BLaER1 treated with 17β-estradiol and CSF1 and Interleukin-3, amounts not matched to agents 10 nM and 100 nM (cell line): ENCODE data around the gene FAU.
"Not testable (repeated sequence)": the region's sequence is repeated elsewhere in the genome, so short reads cannot be mapped to it uniquely, and the experiment has no call there.

Experiments
- H3K27ac ChIP-seq, 11 experiments: shearing (Covaris generic); formaldehyde crosslinking; 2 replicates each; pipeline ENCODE4 v1.8.1; 2022
- H3K27me3 ChIP-seq, 11 experiments: shearing (Covaris generic); formaldehyde crosslinking; 2 replicates each; pipeline ENCODE4 v1.8.1; 2022
- H3K36me3 ChIP-seq, 11 experiments: shearing (Covaris generic); formaldehyde crosslinking; 2 replicates each; pipeline ENCODE4 v1.8.1; 2022
- H3K4me1 ChIP-seq, 10 experiments: shearing (Covaris generic); formaldehyde crosslinking; 2 replicates each; pipeline ENCODE4 v1.8.1; 2022
- H3K4me2 ChIP-seq, 11 experiments: shearing (Covaris generic); formaldehyde crosslinking; 2 replicates each; pipeline ENCODE4 v1.8.1; 2022
- H3K4me3 ChIP-seq, 10 experiments: shearing (Covaris generic); formaldehyde crosslinking; 2 replicates each; pipeline ENCODE4 v1.8.1; 2022
- H3K9ac ChIP-seq, 11 experiments: shearing (Covaris generic); formaldehyde crosslinking; 2 replicates each; pipeline ENCODE4 v1.8.1; 2022
- H3K9me3 ChIP-seq, 11 experiments: shearing (Covaris generic); formaldehyde crosslinking; replicated peaks in 1 of 11; 2 replicates each; pipeline ENCODE4 v1.8.1; 2022
- H4K20me1 ChIP-seq, 11 experiments: shearing (Covaris generic); formaldehyde crosslinking; 2 replicates each; pipeline ENCODE4 v1.8.1; 2022
- Cebpa-rat ChIP-seq, 11 experiments: shearing (Covaris generic); IDR thresholded peaks; 2 replicates each; pipeline ENCODE4 v1.8.1; 2022

Gene FAU

DNA sequence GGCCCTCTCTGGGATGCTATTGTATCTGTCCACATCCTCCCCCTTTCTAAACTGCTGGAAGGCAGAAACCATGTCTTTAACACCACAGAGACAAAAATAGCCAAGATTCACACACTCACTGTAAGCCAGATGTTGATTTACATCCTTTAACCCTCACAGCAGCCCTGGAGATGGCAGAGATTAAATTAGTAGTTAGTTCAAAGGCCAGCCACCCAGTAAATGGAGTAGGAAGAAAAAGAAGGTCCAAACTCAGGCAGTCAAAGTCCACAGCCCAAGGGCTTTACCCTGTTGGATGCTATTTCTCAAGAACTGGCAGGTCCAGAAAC lies 2.3 kb downstream of the FAU start:
- peak overlapping the region in 4 of 11 experiments; percentile 15 to 96 (median 92); a peak in 4 of 22 replicates for H3K27ac ChIP-seq

GRCh38 chr11:65118891-65119669 lies 2.9 kb downstream of the FAU start:
- H3K36me3 ChIP-seq: peaks cover 34 to 61% (median 51%) of the 10 kb centered on the region in 11 experiments
- peaks cover 55 to 81% (median 66%) of the 10 kb centered on the region in 10 experiments for H3K4me1 ChIP-seq
- H3K9me3 ChIP-seq, H3K27me3 ChIP-seq, H3K4me3 ChIP-seq: not testable (repeated sequence)
- H3K27ac ChIP-seq: peak overlapping the region in 2 of 11 experiments; percentile 93 to 96; a peak in 3 of 22 replicates
- peaks cover 0 to 65% (median 38%) of the 10 kb centered on the region in 11 experiments; a peak in 16 of 22 replicates for H4K20me1 ChIP-seq
- H3K9ac ChIP-seq: peak overlapping the region; percentile 91 to 99 (median 94); a peak in 18 of 22 replicates
- 0 out of 22 replicates have a peak, but pooled peaks of 3 of the 11 experiments have one; percentile 9 to 23 (median 20) for TF ChIP-seq Cebpa-rat (IDR thresholded peaks at IDR 0.05)
- peak overlapping the region in 10 of 11 experiments; percentile 7 to 97 (median 94); a peak in 16 of 22 replicates for H3K4me2 ChIP-seq

More for the DNA sequence above, 2.3 kb downstream of the FAU start:
- Histone ChIP-seq H3K9me3 (no peaks in the 10 kb centered on the region), H4K20me1 (peaks cover 0 to 64% (median 38%) of the 10 kb centered on the region in 11 experiments; a peak in 16 of 22 replicates), H3K4me1 (peaks cover 53 to 81% (median 65%) of the 10 kb centered on the region in 10 experiments), H3K9ac (peak overlapping the region; percentile 91 to 99 (median 94); a peak in 21 of 22 replicates), H3K27me3 (no peaks in the 10 kb centered on the region), H3K4me3 (0 out of 20 replicates have a peak overlapping the region, but pooled peaks of 2 of the 10 experiments have one; percentile 86 to 94), H3K36me3 (peaks cover 39 to 66% (median 57%) of the 10 kb centered on the region in 11 experiments), H3K4me2 (peak overlapping the region; percentile 7 to 97 (median 95); a peak in 21 of 22 replicates)
- TF ChIP-seq Cebpa-rat (IDR thresholded peaks at IDR 0.05): no peak

- H3K4me3 ChIP-seq: no peak overlapping the region
- peak overlapping the region in 4 of 11 experiments; percentile 16 to 95 (median 60); a peak in 4 of 22 replicates for H3K4me2 ChIP-seq
These were observed 3.7 kb downstream of the FAU start for GRCh38 chr11:65118097-65118837.

GRCh38 chr11:65117206-65118096 lies 4.5 kb downstream of the FAU start, which contains the start of gene ZNHIT2:
Gene ZNHIT2, minus strand, starts transcription at chr11:65117701. Its CDS starts 48 bp downstream, at chr11:65117653.
- Histone ChIP-seq H3K36me3 (peaks cover 34 to 57% (median 49%) of the 10 kb centered on the region in 11 experiments), H3K9ac (peak within 1 kb of the TSS; percentile 88 to 99 (median 93)), H3K4me2 (peak within 1 kb of the TSS; percentile 91 to 100 (median 98)), H3K4me1 (peaks cover 54 to 81% (median 67%) of the 10 kb centered on the region in 10 experiments), H3K4me3 (peak within 1 kb of the TSS; percentile 73 to 94 (median 87)), H4K20me1 (peaks cover 0 to 65% (median 38%) of the 10 kb centered on the region in 11 experiments; a peak in 16 of 22 replicates), H3K27me3 (no peaks in the 10 kb centered on the region), H3K27ac (peak within 1 kb of the TSS; percentile 74 to 90 (median 87)), H3K9me3 (no peaks in the 10 kb centered on the region)
- peak in 9 of 11 experiments; percentile 48 to 89 (median 72); a peak in 15 of 22 replicates for TF ChIP-seq Cebpa-rat (IDR thresholded peaks at IDR 0.05)

More at GRCh38 chr11:65118097-65118837, 3.7 kb downstream of the FAU start:
- Histone ChIP-seq H3K27me3 (no peaks in the 10 kb centered on the region), H3K4me1 (peaks cover 56 to 81% (median 67%) of the 10 kb centered on the region in 10 experiments), H3K9ac (peak overlapping the region in 10 of 11 experiments; percentile 43 to 99 (median 94); a peak in 16 of 22 replicates), H3K9me3 (no peaks in the 10 kb centered on the region), H4K20me1 (peaks cover 0 to 65% (median 38%) of the 10 kb centered on the region in 11 experiments; a peak in 16 of 22 replicates), H3K36me3 (peaks cover 34 to 57% (median 49%) of the 10 kb centered on the region in 11 experiments), H3K27ac (no peak overlapping the region; a peak in 1 of 22 replicates)
- no peak for TF ChIP-seq Cebpa-rat (IDR thresholded peaks at IDR 0.05)

GRCh38 chr11:65116370-65117205 lies 5.3 kb downstream of the FAU start:
- no peak for TF ChIP-seq Cebpa-rat (IDR thresholded peaks at IDR 0.05)
- Histone ChIP-seq H3K27me3 (no peaks in the 10 kb centered on the region), H3K4me2 (peak overlapping the region; percentile 91 to 100 (median 98)), H3K9me3 (no peaks in the 10 kb centered on the region), H3K4me3 (peak overlapping the region; percentile 73 to 94 (median 87)), H3K36me3 (peaks cover 34 to 57% (median 49%) of the 10 kb centered on the region in 11 experiments), H3K4me1 (peaks cover 54 to 88% (median 73%) of the 10 kb centered on the region in 10 experiments), H4K20me1 (peaks cover 0 to 73% (median 43%) of the 10 kb centered on the region in 11 experiments; a peak in 17 of 22 replicates), H3K27ac (peak overlapping the region; percentile 74 to 90 (median 87)), H3K9ac (peak overlapping the region; percentile 87 to 92 (median 90))

DNA sequence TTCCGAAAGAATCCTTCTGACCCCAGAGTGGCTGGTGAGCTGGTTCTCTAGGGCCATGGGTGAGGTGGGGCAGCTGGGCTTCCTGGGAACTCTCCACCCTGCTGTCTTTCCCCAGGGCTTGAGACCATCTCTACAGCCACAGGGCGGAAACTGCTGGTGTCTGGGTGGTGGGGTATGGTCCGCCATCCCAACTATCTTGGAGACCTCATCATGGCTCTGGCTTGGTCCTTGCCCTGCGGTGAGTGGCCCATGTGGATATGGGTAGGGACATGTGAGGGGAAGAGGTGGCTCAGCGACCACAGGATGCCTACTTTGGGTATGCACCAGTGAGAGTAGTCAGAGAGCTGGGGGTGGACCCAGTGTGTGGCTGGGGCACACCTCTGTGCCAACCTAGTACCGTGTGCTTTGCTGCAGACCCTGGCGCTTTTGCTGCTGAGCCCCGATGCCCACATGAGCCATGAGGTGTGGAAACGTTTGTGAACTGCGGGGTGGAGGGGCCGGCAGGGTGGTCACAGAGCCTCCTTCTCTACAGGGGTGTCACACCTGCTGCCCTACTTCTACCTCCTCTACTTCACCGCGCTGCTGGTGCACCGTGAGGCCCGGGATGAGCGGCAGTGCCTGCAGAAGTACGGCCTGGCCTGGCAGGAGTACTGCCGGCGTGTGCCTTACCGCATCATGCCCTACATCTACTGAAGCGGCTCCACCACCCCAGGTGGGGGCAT lies 6.4 kb downstream of the FAU start:
- Histone ChIP-seq H3K9me3 (no peaks in the 10 kb centered on the region), H3K9ac (peak overlapping the region in 10 of 11 experiments; percentile 87 to 92 (median 90); a peak in 16 of 22 replicates), H3K27me3 (no peaks in the 10 kb centered on the region), H3K4me2 (peak overlapping the region; percentile 91 to 100 (median 98); a peak in 21 of 22 replicates), H4K20me1 (peaks cover 0 to 72% (median 51%) of the 10 kb centered on the region in 11 experiments; a peak in 20 of 22 replicates), H3K4me3 (peak overlapping the region in 4 of 10 experiments; percentile 82 to 88 (median 86); a peak in 4 of 20 replicates), H3K4me1 (peaks cover 57 to 91% (median 76%) of the 10 kb centered on the region in 10 experiments), H3K27ac (no peak overlapping the region), H3K36me3 (peaks cover 27 to 48% (median 41%) of the 10 kb centered on the region in 11 experiments)
- no peak for TF ChIP-seq Cebpa-rat (IDR thresholded peaks at IDR 0.05)
